ENCODE measurements around the gene SHKBP1. TPM values are rescaled to one million over a fixed set of nuclear protein-coding genes. Genes with fewer than 3 reads are reported as not detected.
A peak's percentile ranks its signal among the peaks of the same experiment; 100 is the strongest.

The SHKBP1 gene
- total and polyA plus RNA-seq, 9 of the 15 experiments (the other 6 are each of a cell fraction or from before 2014, with no cell fraction given): 1.2 to 58.1 (median 22.3) TPM

DNA sequence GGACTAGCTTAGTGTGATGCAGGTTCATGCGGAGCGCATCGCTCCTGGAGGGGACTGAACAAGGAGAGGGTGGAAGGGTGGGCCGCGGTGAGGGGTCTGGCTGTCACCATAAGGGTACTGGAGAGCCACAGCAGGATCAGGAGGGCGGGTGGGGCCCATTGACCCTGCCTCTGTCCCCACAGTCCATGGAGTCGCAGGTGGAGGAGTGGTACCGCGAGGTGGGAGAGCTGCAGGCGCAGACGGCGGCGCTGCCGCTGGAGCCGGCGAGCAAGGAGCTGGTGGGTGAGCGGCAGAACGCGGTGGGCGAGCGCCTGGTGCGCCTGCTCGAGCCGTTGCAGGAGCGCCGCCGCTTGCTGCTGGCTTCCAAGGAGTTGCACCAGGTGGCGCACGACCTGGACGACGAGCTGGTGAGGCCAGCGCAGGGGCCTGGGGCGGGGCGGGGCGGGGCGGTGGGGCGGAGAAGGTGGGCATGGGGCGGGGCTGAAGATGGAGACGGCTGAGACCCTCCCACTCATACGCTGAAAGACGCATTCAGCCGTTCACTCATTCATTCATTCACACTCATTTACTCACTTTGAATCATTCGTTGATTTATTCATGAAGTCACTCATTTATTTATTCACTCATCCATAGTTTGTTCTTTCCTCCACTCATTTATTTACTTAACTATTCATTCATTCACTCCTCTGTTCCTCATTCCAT lies 27.5 kb upstream of the SHKBP1 start (continued):
- TF ChIP-seq, protein P1, sequence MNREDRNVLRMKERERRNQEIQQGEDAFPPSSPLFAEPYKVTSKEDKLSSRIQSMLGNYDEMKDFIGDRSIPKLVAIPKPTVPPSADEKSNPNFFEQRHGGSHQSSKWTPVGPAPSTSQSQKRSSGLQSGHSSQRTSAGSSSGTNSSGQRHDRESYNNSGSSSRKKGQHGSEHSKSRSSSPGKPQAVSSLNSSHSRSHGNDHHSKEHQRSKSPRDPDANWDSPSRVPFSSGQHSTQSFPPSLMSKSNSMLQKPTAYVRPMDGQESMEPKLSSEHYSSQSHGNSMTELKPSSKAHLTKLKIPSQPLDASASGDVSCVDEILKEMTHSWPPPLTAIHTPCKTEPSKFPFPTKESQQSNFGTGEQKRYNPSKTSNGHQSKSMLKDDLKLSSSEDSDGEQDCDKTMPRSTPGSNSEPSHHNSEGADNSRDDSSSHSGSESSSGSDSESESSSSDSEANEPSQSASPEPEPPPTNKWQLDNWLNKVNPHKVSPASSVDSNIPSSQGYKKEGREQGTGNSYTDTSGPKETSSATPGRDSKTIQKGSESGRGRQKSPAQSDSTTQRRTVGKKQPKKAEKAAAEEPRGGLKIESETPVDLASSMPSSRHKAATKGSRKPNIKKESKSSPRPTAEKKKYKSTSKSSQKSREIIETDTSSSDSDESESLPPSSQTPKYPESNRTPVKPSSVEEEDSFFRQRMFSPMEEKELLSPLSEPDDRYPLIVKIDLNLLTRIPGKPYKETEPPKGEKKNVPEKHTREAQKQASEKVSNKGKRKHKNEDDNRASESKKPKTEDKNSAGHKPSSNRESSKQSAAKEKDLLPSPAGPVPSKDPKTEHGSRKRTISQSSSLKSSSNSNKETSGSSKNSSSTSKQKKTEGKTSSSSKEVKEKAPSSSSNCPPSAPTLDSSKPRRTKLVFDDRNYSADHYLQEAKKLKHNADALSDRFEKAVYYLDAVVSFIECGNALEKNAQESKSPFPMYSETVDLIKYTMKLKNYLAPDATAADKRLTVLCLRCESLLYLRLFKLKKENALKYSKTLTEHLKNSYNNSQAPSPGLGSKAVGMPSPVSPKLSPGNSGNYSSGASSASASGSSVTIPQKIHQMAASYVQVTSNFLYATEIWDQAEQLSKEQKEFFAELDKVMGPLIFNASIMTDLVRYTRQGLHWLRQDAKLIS (CRISPR knock-in tag; IDR thresholded peaks at IDR 0.05): 0 out of 2 replicates have a peak, but pooled peaks have one; percentile 51
- no peak for TF ChIP-seq CC2D1A (IDR thresholded peaks at IDR 0.05)

GRCh38 chr19:40550951-40551350 lies 25.7 kb upstream of the SHKBP1 start:
- H3K27me3 ChIP-seq (ENCODE audit: control insufficient read depth in 2 of 2, insufficient read depth in 2 of 2, low read length in 2 of 2): peaks cover 1 to 24% of the 10 kb centered on the region in 2 experiments; a peak in 4 of 5 replicates
- WGBS (ENCODE audit: insufficient coverage, low coverage, missing lambda C conversion rate): 40% methylated on average over 4 of the region's 4 CpGs
- FAIRE-seq (no peak), DNase-seq (ENCODE audit: extremely low read depth in 1 of 4, low spot score in 3 of 4) (no peak), ATAC-seq (no peak)
- CTCF ChIA-PET (ENCODE audit: low intra/inter-chr PET ratio): no interaction called here
- H3K36me3 ChIP-seq (ENCODE audit: control insufficient read depth, insufficient read depth, low read length): no peaks in the 10 kb centered on the region
- H3K4me1 ChIP-seq (replicated peaks in 1 of 2; ENCODE audit: control insufficient read depth in 2 of 2, insufficient read depth in 2 of 2, low read length in 2 of 2): peaks cover 3 to 16% of the 10 kb centered on the region in 2 experiments; a peak in 3 of 5 replicates
- H3K4me2 ChIP-seq (ENCODE audit: insufficient read depth, low read length): no peak overlapping the region
- no peaks in the 10 kb centered on the region for H3K9me1 ChIP-seq (ENCODE audit: control insufficient read depth, insufficient read depth, low read length)
- H3K9ac ChIP-seq (ENCODE audit: insufficient read depth in 1 of 2, low read depth in 2 of 2, low read length in 2 of 2): no peak overlapping the region
- no TSS peak for BruUV-seq (replicated peaks)
- H3K27ac ChIP-seq (ENCODE audit: extremely low read depth, low read depth, low read length): no peak overlapping the region
- POLR2A ChIA-PET: interaction anchor here (0.5 to 1.2 kb wide), 3 partner anchors 12 to 86 kb away, joined by 3 to 4 read pairs (median 3); no protein-coding TSS in a partner anchor
- no peaks in the 10 kb centered on the region for H3K79me2 ChIP-seq (ENCODE audit: control insufficient read depth, insufficient read depth, low read length)
- intact Hi-C loops (cut with micrococcal nuclease) (no loop called here), in situ Hi-C loops (cut with MboI) (no loop called here)
- H4K20me1 ChIP-seq (replicated peaks; ENCODE audit: control insufficient read depth, insufficient read depth, low read length): no peaks in the 10 kb centered on the region
- H2AFZ ChIP-seq (ENCODE audit: low read depth, low read length): no peak overlapping the region
- H3K9me3 ChIP-seq (replicated peaks; ENCODE audit: control insufficient read depth, insufficient read depth, low read depth, low read length): no peaks in the 10 kb centered on the region
- H3K4me3 ChIP-seq: no peak overlapping the region
- TF ChIP-seq KDM1A (IDR thresholded peaks at IDR 0.05) (no peak), CBFA2T3 (IDR thresholded peaks at IDR 0.05) (no peak), ZNF830 (CRISPR knock-in tag; IDR thresholded peaks at IDR 0.05) (no peak), DPF2 (IDR thresholded peaks at IDR 0.05) (no peak), MTA2 (IDR thresholded peaks at IDR 0.05; ENCODE audit: low read depth) (no peak)
- TF ChIP-seq, protein P2, sequence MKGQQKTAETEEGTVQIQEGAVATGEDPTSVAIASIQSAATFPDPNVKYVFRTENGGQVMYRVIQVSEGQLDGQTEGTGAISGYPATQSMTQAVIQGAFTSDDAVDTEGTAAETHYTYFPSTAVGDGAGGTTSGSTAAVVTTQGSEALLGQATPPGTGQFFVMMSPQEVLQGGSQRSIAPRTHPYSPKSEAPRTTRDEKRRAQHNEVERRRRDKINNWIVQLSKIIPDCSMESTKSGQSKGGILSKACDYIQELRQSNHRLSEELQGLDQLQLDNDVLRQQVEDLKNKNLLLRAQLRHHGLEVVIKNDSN (CRISPR knock-in tag; IDR thresholded peaks at IDR 0.05): no peak

All from K562 (cell line).